ENCODE data around the gene UBA1.
A peak's percentile ranks its signal among the peaks of the same experiment; 100 is the strongest.

The UBA1 gene

DNA sequence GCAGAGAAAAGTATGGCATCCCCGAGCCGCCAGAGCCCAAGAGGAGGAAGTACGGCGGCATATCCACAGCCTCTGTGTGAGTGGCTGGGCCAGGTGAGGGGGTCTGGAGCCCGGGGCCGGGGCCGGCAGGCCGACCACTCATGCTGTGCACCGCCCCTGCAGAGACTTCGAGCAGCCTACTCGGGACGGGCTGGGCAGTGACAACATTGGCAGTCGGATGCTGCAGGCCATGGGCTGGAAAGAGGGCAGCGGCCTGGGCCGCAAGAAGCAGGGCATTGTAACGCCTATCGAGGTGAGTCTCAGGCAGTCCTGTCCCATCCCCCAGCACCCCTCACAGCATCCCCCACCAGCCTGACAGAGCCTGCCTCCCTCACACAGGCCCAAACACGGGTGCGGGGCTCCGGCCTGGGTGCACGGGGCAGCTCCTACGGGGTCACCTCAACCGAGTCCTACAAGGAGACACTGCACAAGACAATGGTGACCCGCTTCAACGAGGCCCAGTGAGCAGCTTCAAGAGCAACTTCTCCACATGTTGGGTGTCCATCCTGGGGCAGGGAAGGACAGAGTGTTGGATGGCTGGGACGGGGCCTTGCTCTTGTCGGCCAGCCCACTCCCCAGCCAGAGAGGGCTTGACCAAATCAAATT is 7.4 kb upstream of the UBA1 start:
- TF ChIP-seq, protein P1, sequence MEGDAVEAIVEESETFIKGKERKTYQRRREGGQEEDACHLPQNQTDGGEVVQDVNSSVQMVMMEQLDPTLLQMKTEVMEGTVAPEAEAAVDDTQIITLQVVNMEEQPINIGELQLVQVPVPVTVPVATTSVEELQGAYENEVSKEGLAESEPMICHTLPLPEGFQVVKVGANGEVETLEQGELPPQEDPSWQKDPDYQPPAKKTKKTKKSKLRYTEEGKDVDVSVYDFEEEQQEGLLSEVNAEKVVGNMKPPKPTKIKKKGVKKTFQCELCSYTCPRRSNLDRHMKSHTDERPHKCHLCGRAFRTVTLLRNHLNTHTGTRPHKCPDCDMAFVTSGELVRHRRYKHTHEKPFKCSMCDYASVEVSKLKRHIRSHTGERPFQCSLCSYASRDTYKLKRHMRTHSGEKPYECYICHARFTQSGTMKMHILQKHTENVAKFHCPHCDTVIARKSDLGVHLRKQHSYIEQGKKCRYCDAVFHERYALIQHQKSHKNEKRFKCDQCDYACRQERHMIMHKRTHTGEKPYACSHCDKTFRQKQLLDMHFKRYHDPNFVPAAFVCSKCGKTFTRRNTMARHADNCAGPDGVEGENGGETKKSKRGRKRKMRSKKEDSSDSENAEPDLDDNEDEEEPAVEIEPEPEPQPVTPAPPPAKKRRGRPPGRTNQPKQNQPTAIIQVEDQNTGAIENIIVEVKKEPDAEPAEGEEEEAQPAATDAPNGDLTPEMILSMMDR (IDR thresholded peaks at IDR 0.05), result no peak
- Histone ChIP-seq H3K36me3 (ENCODE audit: control insufficient read depth, insufficient read depth, low read length) (no peaks in the 10 kb centered on the region), H3K9ac (no peak overlapping the region), H3K79me2 (no peaks in the 10 kb centered on the region), H3K27me3 (ENCODE audit: control insufficient read depth, insufficient read depth, low read length) (no peaks in the 10 kb centered on the region), H3K4me1 (peaks cover 2% of the 10 kb centered on the region), H2AFZ (no peak overlapping the region), H3K9me3 (ENCODE audit: control insufficient read depth, low read length) (no peaks in the 10 kb centered on the region), H3K4me2 (ENCODE audit: low read length) (no peak overlapping the region), H3K27ac (no peak overlapping the region), H3K4me3 (ENCODE audit: low read depth, low read length) (no peak overlapping the region)

DNA sequence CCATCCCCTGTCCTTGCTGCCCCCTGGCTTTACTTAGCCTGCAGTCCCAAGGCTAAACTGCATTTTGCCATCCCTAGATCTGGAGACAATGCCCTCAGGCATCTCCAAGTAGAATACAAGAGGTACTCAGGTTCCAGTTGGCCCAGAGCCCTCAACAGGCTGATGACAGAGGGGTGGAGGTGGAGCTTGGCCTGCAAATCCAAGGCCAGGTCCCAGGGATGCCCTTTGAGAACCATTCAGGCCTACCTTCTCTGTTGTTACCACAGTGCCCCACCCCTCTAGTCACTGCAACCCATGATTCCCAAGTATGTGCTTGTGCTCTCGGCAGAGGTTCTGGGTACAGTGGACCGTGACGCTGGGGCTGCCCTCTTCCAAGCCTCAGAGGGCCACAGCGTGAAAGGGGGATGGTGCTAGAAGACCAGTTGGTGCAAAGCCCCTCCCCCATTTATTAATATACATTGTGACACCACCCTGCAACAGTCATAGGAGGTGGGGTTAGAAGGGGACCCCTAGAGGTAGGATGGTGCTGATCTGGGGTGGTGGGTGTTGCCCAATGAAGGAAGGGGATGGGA is 6.4 kb upstream of the UBA1 start:
- no peaks in the 10 kb centered on the region for H3K9me3 ChIP-seq (ENCODE audit: control insufficient read depth, low read length)
- no peak overlapping the region for H3K9ac ChIP-seq
- no peak overlapping the region for H3K4me3 ChIP-seq (ENCODE audit: low read depth, low read length)
- H3K27me3 ChIP-seq (ENCODE audit: control insufficient read depth, insufficient read depth, low read length), result no peaks in the 10 kb centered on the region
- H3K4me1 ChIP-seq, result peaks cover 2% of the 10 kb centered on the region
- no peaks in the 10 kb centered on the region for H3K79me2 ChIP-seq
- H3K36me3 ChIP-seq (ENCODE audit: control insufficient read depth, insufficient read depth, low read length), result no peaks in the 10 kb centered on the region
- no peak overlapping the region for H3K4me2 ChIP-seq (ENCODE audit: low read length)
- TF ChIP-seq, protein P1 (IDR thresholded peaks at IDR 0.05), result no peak
- H2AFZ ChIP-seq, result no peak overlapping the region
- no peak overlapping the region for H3K27ac ChIP-seq

DNA sequence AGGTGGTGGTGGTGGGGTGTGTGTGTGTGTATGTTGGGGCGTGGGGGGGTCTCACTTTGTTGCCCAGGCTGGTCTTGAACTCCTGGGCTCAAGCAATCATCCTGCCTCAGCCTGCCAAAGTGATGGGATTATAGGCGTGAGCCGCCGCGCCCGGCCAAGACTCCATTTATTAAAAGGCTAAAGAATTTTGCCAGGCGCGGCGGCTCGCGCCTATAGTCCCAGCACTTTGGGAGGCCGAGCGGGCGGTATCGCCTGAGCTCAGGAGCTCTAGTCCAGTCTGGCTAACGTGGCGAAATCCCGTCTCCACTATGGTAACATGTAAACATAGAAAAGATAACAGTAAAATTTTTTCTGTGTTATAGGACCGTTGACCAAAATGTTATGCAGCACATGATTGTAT is 3.7 kb upstream of the UBA1 start:
- no peak overlapping the region for H3K4me3 ChIP-seq (ENCODE audit: low read depth, low read length)

DNA sequence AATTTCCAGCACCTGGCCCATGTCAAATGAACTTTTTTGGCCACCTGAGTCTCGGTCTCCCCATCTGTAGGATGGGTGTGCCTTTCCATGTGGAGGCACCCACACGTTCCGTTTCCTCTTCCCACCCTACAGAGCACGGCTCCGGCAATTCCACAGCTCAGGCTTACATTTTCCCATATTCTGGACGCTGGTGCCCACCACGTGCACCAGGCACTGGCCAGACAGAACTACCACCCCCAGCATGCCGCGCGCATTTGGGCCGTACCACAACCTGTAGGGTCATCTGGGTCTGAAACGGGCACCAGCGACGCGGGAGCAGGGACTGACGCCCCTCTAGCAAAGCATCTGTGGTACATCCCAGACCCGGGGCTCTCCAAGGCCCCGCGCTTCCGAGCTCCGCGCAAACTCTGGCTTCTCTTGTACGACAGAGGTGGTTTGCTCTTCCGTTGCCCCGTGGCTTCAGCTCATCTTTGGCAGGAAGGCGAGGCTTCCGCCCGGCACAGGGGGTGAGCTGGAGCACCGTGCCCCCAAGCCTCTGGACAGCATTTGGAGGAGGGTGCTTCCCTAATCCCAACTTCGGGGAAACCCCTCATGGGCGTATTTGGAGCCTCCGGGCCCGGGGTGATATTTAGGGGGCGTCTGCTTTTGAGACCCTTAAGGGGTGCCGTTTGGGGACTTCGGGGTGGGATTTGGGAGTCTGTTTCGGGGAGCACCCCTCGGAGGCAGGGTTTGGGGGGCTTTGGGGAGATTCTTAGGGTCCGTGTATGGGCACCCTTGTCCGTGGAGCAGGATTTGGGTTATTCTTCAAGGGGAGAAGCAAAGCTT is 3.0 kb upstream of the UBA1 start:
- Histone ChIP-seq H3K4me3 (ENCODE audit: low read depth, low read length) (peak overlapping the region; percentile 59), H3K27ac (peak overlapping the region; percentile 11), H3K4me1 (peaks cover 2% of the 10 kb centered on the region), H3K9ac (no peak overlapping the region), H3K79me2 (peaks cover 11% of the 10 kb centered on the region), H3K9me3 (ENCODE audit: control insufficient read depth, low read length) (no peaks in the 10 kb centered on the region), H3K36me3 (ENCODE audit: control insufficient read depth, insufficient read depth, low read length) (no peaks in the 10 kb centered on the region), H3K4me2 (ENCODE audit: low read length) (peak overlapping the region; percentile 80), H3K27me3 (ENCODE audit: control insufficient read depth, insufficient read depth, low read length) (no peaks in the 10 kb centered on the region), H2AFZ (peak overlapping the region; percentile 88)
- TF ChIP-seq, protein P1 (IDR thresholded peaks at IDR 0.05), result no peak

More for the DNA sequence above, 3.7 kb upstream of the UBA1 start:
- peaks cover 2% of the 10 kb centered on the region for H3K4me1 ChIP-seq
- no peak overlapping the region for H3K9ac ChIP-seq
- H3K4me2 ChIP-seq (ENCODE audit: low read length), result no peak overlapping the region
- H3K9me3 ChIP-seq (ENCODE audit: control insufficient read depth, low read length), result no peaks in the 10 kb centered on the region
- no peaks in the 10 kb centered on the region for H3K27me3 ChIP-seq (ENCODE audit: control insufficient read depth, insufficient read depth, low read length)
- no peak overlapping the region for H2AFZ ChIP-seq
- H3K36me3 ChIP-seq (ENCODE audit: control insufficient read depth, insufficient read depth, low read length), result no peaks in the 10 kb centered on the region
- TF ChIP-seq, protein P1 (IDR thresholded peaks at IDR 0.05), result no peak
- H3K27ac ChIP-seq, result no peak overlapping the region
- peaks cover 10% of the 10 kb centered on the region for H3K79me2 ChIP-seq
